Suprapubic skin (tissue), 4 donors: ENCODE measurements around the gene SDS.

Experiments
- EP300 ChIP-seq: sonication (generic); formaldehyde crosslinking; IDR thresholded peaks from one replicate; pipeline ENCODE4 v1.6.1; 2017; ENCODE audit warnings: antibody characterized with exemption
- POLR2AphosphoS5 ChIP-seq, 3 donors: sonication (generic); formaldehyde crosslinking; IDR thresholded peaks; one replicate each; pipeline ENCODE4 v1.6.1; 2017; ENCODE audit warnings: antibody characterized with exemption in 3 of 3
- TF ChIP-seq, protein P1 (sequence below), 2 donors: fragments of 200-600 bp in 1 of 2; fragments of 450-650 bp in 1 of 2; sonication (generic) in 1 of 2; IDR thresholded peaks; one replicate each; pipeline ENCODE4 v1.5.1; 2016 to 2019; ENCODE audit warnings: antibody characterized with exemption in 2 of 2, mild to moderate bottlenecking in 1 of 2, moderate library complexity in 1 of 2

DNA sequence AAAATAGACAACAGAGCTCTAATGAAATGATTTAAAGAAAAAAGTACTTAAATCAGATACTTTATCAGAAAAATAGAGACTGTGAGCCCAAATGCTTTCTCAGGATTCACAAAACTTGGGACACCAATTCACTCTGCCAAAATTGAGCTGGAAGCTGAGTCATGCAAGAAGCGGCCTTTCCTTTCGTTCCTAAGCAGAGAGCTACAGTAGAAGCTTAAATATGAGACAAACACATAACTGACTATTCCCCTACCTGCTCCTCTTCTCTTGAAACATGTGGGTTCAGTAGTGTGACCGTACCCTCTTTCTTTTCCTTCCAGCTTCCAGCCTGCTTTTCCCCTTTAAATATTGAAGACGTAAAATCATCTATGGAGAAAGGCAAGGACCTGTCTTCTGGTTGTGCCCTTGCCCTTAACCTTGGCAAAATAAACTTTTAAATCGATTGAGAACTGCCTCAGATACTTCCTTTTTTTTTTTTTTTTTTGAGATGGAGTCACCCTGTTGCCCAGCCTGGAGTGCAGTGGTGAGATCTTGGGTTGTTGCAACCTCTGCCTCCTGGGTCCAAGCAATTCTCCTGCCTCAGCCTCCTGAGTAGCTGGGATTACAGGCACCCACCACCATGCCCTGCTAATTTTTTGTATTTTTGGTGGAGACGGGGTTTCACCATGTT, 4.4 kb upstream of the SDS start:
- TF ChIP-seq EP300 (no peak), POLR2AphosphoS5 (IDR thresholded peaks at IDR 0.05) (no peak)
- TF ChIP-seq, protein P1, sequence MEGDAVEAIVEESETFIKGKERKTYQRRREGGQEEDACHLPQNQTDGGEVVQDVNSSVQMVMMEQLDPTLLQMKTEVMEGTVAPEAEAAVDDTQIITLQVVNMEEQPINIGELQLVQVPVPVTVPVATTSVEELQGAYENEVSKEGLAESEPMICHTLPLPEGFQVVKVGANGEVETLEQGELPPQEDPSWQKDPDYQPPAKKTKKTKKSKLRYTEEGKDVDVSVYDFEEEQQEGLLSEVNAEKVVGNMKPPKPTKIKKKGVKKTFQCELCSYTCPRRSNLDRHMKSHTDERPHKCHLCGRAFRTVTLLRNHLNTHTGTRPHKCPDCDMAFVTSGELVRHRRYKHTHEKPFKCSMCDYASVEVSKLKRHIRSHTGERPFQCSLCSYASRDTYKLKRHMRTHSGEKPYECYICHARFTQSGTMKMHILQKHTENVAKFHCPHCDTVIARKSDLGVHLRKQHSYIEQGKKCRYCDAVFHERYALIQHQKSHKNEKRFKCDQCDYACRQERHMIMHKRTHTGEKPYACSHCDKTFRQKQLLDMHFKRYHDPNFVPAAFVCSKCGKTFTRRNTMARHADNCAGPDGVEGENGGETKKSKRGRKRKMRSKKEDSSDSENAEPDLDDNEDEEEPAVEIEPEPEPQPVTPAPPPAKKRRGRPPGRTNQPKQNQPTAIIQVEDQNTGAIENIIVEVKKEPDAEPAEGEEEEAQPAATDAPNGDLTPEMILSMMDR (IDR thresholded peaks at IDR 0.05) = no peak
